ENCODE results near the gene NT5M.

- TF ChIP-seq, protein P1, sequence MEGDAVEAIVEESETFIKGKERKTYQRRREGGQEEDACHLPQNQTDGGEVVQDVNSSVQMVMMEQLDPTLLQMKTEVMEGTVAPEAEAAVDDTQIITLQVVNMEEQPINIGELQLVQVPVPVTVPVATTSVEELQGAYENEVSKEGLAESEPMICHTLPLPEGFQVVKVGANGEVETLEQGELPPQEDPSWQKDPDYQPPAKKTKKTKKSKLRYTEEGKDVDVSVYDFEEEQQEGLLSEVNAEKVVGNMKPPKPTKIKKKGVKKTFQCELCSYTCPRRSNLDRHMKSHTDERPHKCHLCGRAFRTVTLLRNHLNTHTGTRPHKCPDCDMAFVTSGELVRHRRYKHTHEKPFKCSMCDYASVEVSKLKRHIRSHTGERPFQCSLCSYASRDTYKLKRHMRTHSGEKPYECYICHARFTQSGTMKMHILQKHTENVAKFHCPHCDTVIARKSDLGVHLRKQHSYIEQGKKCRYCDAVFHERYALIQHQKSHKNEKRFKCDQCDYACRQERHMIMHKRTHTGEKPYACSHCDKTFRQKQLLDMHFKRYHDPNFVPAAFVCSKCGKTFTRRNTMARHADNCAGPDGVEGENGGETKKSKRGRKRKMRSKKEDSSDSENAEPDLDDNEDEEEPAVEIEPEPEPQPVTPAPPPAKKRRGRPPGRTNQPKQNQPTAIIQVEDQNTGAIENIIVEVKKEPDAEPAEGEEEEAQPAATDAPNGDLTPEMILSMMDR (IDR thresholded peaks at IDR 0.05; ENCODE audit: insufficient read depth, low read depth, low read length), result no peak
- TF ChIP-seq EZH2 (IDR thresholded peaks at IDR 0.05; ENCODE audit: insufficient read depth, low read length), result no peak
These were observed 1.4 kb downstream of the NT5M start for GRCh38 chr17:17304521-17304985.

Data from astrocyte (in vitro differentiated cells and primary cell).